Vagina (tissue), 2 donors: ENCODE measurements around the gene TENM4. TPM values are rescaled to one million over a fixed set of nuclear protein-coding genes. Genes with fewer than 3 reads are reported as not detected.
A peak's percentile ranks its signal among the peaks of the same experiment; 100 is the strongest.

Source experiments
- DNase-seq, 2 donors: peaks; one replicate each; pipeline ENCODE4 v3.0.0-alpha.2; 2017; ENCODE audit errors: extremely low spot score in 2 of 2
- H3K27ac ChIP-seq: fragments of 200-600 bp; sonication (generic); one replicate; pipeline ENCODE4 v1.5.1; 2019
- H3K27me3 ChIP-seq: fragments of 200-600 bp; sonication (generic); one replicate; pipeline ENCODE4 v1.5.1; 2019
- H3K36me3 ChIP-seq, 2 donors: fragments of 200-600 bp; sonication (generic); one replicate each; pipeline ENCODE4 v1.5.1; 2017 to 2019
- H3K4me1 ChIP-seq: fragments of 200-600 bp; sonication (generic); one replicate; pipeline ENCODE4 v1.5.1; 2019
- H3K4me3 ChIP-seq, 2 donors: fragments of 200-600 bp; sonication (generic); 1 replicate in 1 of 2; 2 replicates in 1 of 2; pipeline ENCODE4 v1.5.1; 2016 to 2019
- H3K9me3 ChIP-seq: fragments of 200-600 bp; sonication (generic); one replicate; pipeline ENCODE4 v1.5.1; 2019
- POLR2A ChIP-seq, 2 donors: fragments of 450-650 bp; IDR thresholded peaks; one replicate each; pipeline ENCODE4 v1.6.1; 2017; ENCODE audit warnings: antibody characterized with exemption in 2 of 2, mild to moderate bottlenecking in 2 of 2, moderate library complexity in 2 of 2
- POLR2AphosphoS5 ChIP-seq, 2 donors: sonication (generic); formaldehyde crosslinking; IDR thresholded peaks; one replicate each; pipeline ENCODE4 v1.9.0; 2017; ENCODE audit warnings: antibody characterized with exemption in 2 of 2, mild to moderate bottlenecking in 2 of 2, low read depth in 1 of 2; ENCODE audit not compliant: insufficient read depth in 1 of 2
- intact Hi-C: fragments of 100-400 bp; cut with DNase I; formaldehyde crosslinking; loops from one replicate; pipeline ENCODE4 v1.15.1; 2023
- total RNA-seq: library from RNA; depleted of rRNA; stranded (reverse); fragments of >200 nt; gene quantifications from one replicate; pipeline ENCODE4 v1.2.3, GENCODE V29; 2016
- TF ChIP-seq, protein P1 (sequence below), 3 experiments: fragments of 450-650 bp in 2 of 3; fragments of 200-600 bp in 1 of 3; sonication (generic) in 1 of 3; IDR thresholded peaks; one replicate each; pipeline ENCODE4 v1.5.1; 2017 to 2019; ENCODE audit warnings: antibody characterized with exemption in 3 of 3, mild to moderate bottlenecking in 2 of 3, moderate library complexity in 2 of 3

The TENM4 gene
- total RNA-seq, 1 donor from 2014 or later: 12.5 TPM

DNA sequence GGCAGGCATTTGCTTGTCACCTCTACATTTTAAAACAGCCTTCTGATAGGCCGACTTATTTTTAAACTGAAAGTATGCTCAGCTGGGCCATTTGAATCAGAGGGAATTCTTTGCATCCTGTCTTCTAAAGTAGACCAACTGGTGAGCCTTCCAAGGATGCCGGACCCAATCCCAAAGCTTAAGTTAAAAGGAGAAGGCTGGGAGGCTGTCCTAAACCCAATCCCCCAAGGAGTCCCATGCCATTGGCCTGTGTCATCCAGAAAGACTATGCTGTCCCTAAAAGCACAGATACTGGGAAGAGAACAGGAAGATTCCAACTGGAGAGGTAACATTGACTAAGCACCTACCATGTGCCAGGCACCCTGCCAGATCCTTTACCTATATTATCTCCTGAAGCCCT lies 18.0 kb downstream of the TENM4 start:
- no peaks in the 10 kb centered on the region for H3K9me3 ChIP-seq
- no peak for TF ChIP-seq POLR2AphosphoS5 (IDR thresholded peaks at IDR 0.05; ENCODE audit: insufficient read depth in 1 of 2, low read depth in 1 of 2)
- TF ChIP-seq, protein P1, sequence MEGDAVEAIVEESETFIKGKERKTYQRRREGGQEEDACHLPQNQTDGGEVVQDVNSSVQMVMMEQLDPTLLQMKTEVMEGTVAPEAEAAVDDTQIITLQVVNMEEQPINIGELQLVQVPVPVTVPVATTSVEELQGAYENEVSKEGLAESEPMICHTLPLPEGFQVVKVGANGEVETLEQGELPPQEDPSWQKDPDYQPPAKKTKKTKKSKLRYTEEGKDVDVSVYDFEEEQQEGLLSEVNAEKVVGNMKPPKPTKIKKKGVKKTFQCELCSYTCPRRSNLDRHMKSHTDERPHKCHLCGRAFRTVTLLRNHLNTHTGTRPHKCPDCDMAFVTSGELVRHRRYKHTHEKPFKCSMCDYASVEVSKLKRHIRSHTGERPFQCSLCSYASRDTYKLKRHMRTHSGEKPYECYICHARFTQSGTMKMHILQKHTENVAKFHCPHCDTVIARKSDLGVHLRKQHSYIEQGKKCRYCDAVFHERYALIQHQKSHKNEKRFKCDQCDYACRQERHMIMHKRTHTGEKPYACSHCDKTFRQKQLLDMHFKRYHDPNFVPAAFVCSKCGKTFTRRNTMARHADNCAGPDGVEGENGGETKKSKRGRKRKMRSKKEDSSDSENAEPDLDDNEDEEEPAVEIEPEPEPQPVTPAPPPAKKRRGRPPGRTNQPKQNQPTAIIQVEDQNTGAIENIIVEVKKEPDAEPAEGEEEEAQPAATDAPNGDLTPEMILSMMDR (IDR thresholded peaks at IDR 0.05): no peak
- DNase-seq: peak in 1 of 2 donors; percentile 58
- H3K4me1 ChIP-seq: peaks cover 5% of the 10 kb centered on the region
- no peaks in the 10 kb centered on the region for H3K36me3 ChIP-seq
- H3K27me3 ChIP-seq: no peaks in the 10 kb centered on the region
- intact Hi-C loops: no loop called here
- H3K4me3 ChIP-seq: no peak overlapping the region
- H3K27ac ChIP-seq: no peak overlapping the region

DNA sequence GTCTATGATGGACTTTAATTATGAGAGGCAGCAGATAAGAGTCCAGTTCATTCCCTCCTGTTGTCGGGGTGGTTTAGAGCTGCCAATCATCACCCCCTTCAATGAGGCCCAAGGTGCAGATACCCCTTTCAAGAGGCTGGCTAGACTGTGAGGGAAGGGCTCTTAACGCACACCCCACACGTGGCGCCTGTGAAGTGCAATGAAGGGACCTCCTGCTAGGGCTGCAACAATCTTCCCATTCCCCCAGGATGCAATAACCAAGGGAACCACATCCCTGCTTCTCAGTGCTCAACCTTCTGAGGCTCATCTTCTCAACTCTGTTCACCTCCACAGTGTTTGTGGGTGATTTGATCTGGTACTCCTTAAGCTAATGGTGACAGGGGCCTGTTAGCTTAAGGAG lies 19.0 kb downstream of the TENM4 start:
- no peak overlapping the region for H3K4me3 ChIP-seq
- no peak overlapping the region for H3K27ac ChIP-seq
- DNase-seq: no peak
- intact Hi-C loops: no loop called here
- H3K4me1 ChIP-seq: peaks cover 5% of the 10 kb centered on the region
- TF ChIP-seq, protein P1 (IDR thresholded peaks at IDR 0.05): no peak
- TF ChIP-seq POLR2A (IDR thresholded peaks at IDR 0.05) (no peak), POLR2AphosphoS5 (IDR thresholded peaks at IDR 0.05; ENCODE audit: insufficient read depth in 1 of 2, low read depth in 1 of 2) (no peak)
- no peaks in the 10 kb centered on the region for H3K9me3 ChIP-seq
- H3K27me3 ChIP-seq: no peaks in the 10 kb centered on the region
- H3K36me3 ChIP-seq: no peaks in the 10 kb centered on the region

DNA sequence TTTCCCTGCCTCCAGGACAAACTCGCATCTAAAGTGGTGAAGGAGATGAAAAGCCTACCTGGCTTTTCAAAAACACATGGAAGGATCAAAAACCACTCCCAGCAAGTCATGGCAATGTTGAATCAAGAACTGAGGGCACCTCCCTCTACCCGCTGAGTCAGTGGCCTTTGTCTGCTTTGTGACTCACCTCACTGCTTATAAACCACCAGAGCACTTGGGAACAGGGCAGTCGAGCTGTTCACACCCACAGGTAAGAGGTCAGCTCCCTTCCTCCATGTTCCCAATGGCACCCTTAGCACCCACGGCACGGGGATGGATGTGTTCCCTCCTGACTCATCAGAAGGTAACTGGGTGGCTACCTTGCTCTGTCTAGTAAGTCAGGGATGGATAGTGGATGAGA lies 21.7 kb downstream of the TENM4 start:
- H3K4me1 ChIP-seq: peaks cover 14% of the 10 kb centered on the region
- H3K4me3 ChIP-seq: no peak overlapping the region
- H3K9me3 ChIP-seq: no peaks in the 10 kb centered on the region
- TF ChIP-seq, protein P1 (IDR thresholded peaks at IDR 0.05): no peak
- peak in 1 of 2 donors; percentile 72 for TF ChIP-seq POLR2AphosphoS5 (IDR thresholded peaks at IDR 0.05; ENCODE audit: insufficient read depth in 1 of 2, low read depth in 1 of 2)
- peak overlapping the region; percentile 34 for H3K27ac ChIP-seq
- no peaks in the 10 kb centered on the region for H3K27me3 ChIP-seq
- no peak for DNase-seq
- intact Hi-C loops: no loop called here
- H3K36me3 ChIP-seq: no peaks in the 10 kb centered on the region

DNA sequence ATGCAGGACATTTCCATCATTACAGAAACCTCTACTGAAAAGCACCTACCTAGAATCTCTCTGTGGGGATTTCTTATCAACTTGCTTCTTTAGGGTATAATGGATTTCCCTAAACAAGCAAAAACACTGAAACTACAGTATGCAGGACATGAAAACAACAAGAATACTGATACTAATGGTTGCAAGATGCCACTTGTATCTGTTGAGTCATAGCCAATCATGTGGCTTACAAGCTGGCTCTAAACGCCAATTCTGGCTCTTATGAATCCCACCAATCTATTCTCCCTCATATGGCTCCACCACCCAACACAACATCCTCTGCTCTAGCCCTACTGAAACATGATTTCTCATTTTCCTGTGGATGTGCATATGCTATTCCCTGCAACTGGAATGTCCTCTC lies 22.6 kb downstream of the TENM4 start:
- Histone ChIP-seq H3K27me3 (no peaks in the 10 kb centered on the region), H3K36me3 (no peaks in the 10 kb centered on the region), H3K4me1 (peaks cover 23% of the 10 kb centered on the region), H3K4me3 (no peak overlapping the region), H3K9me3 (no peaks in the 10 kb centered on the region), H3K27ac (peak overlapping the region; percentile 34)
- TF ChIP-seq, protein P1 (IDR thresholded peaks at IDR 0.05): no peak
- TF ChIP-seq POLR2A (IDR thresholded peaks at IDR 0.05) (no peak), POLR2AphosphoS5 (IDR thresholded peaks at IDR 0.05; ENCODE audit: insufficient read depth in 1 of 2, low read depth in 1 of 2) (no peak)
- intact Hi-C loops: no loop called here
- no peak for DNase-seq

DNA sequence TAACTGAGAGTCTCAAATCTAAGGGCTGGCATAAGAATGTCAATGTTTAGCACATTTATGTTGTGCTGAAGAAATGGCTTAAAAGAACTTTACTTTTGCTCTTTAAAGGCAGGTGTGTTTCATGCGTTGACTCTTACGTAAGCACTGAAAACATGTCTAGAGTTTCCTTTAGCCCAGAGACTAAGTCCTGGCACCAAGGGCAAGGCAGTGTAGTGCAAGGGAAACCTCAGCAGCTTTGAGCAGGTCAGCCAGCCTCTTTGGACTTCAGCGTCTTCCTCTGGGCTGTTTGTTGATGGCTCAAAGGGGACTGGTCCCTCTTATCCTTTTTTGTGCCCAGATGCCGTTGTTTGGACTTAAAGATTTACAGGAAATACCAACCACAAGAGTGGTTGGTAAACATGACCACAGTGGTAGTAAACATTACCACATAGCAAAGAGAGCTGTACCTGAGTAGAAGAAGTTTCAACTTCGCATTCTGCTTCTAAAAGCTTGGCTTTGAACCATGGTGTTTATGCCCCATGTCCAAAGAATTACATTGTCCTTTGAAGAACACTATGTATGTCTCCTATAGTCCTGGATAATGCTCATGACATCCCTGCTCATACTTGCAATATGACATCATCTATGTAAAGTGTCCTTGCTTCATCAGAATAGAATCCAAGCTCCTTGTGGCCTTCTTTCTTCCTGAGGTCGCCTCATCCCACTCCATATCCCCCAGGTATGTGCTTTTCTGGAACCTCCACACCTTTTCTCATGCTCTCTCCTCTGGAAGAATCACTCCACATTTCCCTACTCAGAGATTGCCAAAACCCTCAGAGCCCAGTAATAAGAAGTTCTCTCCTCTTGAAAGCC lies 23.5 kb downstream of the TENM4 start:
- intact Hi-C loops: no loop called here
- Histone ChIP-seq H3K9me3 (no peaks in the 10 kb centered on the region), H3K36me3 (no peaks in the 10 kb centered on the region), H3K27ac (no peak overlapping the region), H3K4me1 (peaks cover 29% of the 10 kb centered on the region), H3K4me3 (no peak overlapping the region), H3K27me3 (no peaks in the 10 kb centered on the region)
- TF ChIP-seq POLR2A (IDR thresholded peaks at IDR 0.05) (no peak), POLR2AphosphoS5 (IDR thresholded peaks at IDR 0.05; ENCODE audit: insufficient read depth in 1 of 2, low read depth in 1 of 2) (no peak)
- TF ChIP-seq, protein P1 (IDR thresholded peaks at IDR 0.05): no peak
- DNase-seq: no peak
